Smooth muscle cell (in vitro differentiated cells): ENCODE measurements around the gene FOCAD. TPM values are rescaled to one million over a fixed set of nuclear protein-coding genes. Genes with fewer than 3 reads are reported as not detected.
"Not testable (repeated sequence)": the region's sequence is repeated elsewhere in the genome, so short reads cannot be mapped to it uniquely, and the experiment has no call there.

Experiments used
- DNase-seq: peaks from one replicate; lab custom pipeline; 2025; ENCODE audit not compliant: unreplicated experiment; lab: John Stamatoyannopoulos, UW
- H2AFZ ChIP-seq: fragments of 200-600 bp; sonication (generic); 2 replicates; pipeline ENCODE4 v1.6.0; 2016; ENCODE audit warnings: antibody characterized with exemption, low read depth, mild to moderate bottlenecking
- H3F3A ChIP-seq: fragments of 200-600 bp; sonication (generic); 2 replicates; pipeline ENCODE4 v1.6.0; 2017; ENCODE audit warnings: antibody characterized with exemption, low read depth
- H3K27ac ChIP-seq: fragments of 200-600 bp; sonication (generic); 2 replicates; pipeline ENCODE4 v1.5.1; 2016; ENCODE audit warnings: low read depth, mild to moderate bottlenecking
- H3K27me3 ChIP-seq: fragments of 200-600 bp; sonication (generic); 2 replicates; pipeline ENCODE4 v1.6.1; 2016; ENCODE audit warnings: low read depth, mild to moderate bottlenecking
- H3K36me3 ChIP-seq: fragments of 200-600 bp; sonication (generic); 2 replicates; pipeline ENCODE4 v1.5.1; 2016; ENCODE audit warnings: low read depth
- H3K4me1 ChIP-seq: fragments of 200-600 bp; sonication (generic); 2 replicates; pipeline ENCODE4 v1.5.1; 2016; ENCODE audit warnings: low read depth
- H3K4me2 ChIP-seq: fragments of 200-600 bp; sonication (generic); 2 replicates; pipeline ENCODE4 v1.6.0; 2016; ENCODE audit warnings: mild to moderate bottlenecking
- H3K4me3 ChIP-seq: fragments of 200-600 bp; sonication (generic); 2 replicates; pipeline ENCODE4 v1.5.1; 2016; ENCODE audit warnings: mild to moderate bottlenecking
- H3K79me2 ChIP-seq: fragments of 200-600 bp; sonication (generic); 2 replicates; pipeline ENCODE4 v1.6.0; 2016; ENCODE audit warnings: low read depth, mild to moderate bottlenecking
- H3K9ac ChIP-seq: fragments of 200-600 bp; sonication (generic); 2 replicates; pipeline ENCODE4 v1.6.0; 2016; ENCODE audit warnings: low read depth
- H3K9me3 ChIP-seq: fragments of 200-600 bp; sonication (generic); replicated peaks from 2 replicates; pipeline ENCODE4 v1.5.1; 2016; ENCODE audit warnings: low read depth
- H4K20me1 ChIP-seq: fragments of 200-600 bp; sonication (generic); 2 replicates; pipeline ENCODE4 v1.6.0; 2016; ENCODE audit warnings: low read depth
- WGBS: methylation state at CpG from one replicate; pipeline ENCODE4 v1.1.7; 2016; ENCODE audit warnings: low lambda C conversion rate; 5-methylcytosine and 5-hydroxymethylcytosine counted together
- polyA plus RNA-seq: library from polyadenylated mRNA; unstranded; fragments of >200 nt; fragmentation: Nextera tagmentation; extraction: Ambion mirVana; gene quantifications from 2 replicates; pipeline ENCODE4 v1.2.1, GENCODE V29; 2016
- total RNA-seq: library from RNA; depleted of rRNA; stranded (reverse); fragments of >200 nt; gene quantifications from 2 replicates; pipeline ENCODE4 v1.2.3, GENCODE V29; 2014
- TF ChIP-seq, protein P1 (sequence below): fragments of 200-600 bp; sonication (generic); IDR thresholded peaks from 2 replicates; pipeline ENCODE4 v1.5.1; 2017; ENCODE audit warnings: borderline replicate concordance, mild to moderate bottlenecking, antibody characterized with exemption; ENCODE audit not compliant: insufficient read depth, poor library complexity, severe bottlenecking

Gene FOCAD
- total and polyA plus RNA-seq, 2 experiments from 2014 or later, result 31.0 to 106 TPM

DNA sequence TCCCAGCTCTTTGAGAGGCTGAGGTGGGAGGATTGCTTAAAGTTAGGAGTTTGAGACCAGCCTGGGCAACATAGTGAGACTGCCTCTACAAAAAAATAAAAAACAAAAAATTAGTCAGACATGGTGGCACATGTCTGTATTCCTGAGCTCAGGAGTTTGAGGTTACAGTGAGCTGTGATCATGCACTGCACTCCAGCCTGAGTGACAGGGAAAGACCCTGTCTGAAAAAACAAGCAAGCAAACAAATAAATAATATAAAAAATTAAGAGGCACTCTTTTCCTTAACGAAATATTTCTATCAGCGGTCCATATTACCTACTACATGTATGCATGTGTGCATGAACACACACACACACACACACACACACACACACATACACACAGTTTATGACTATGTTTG, 20.9 kb upstream of the FOCAD start:
- 98% methylated on average over 2 of the region's 2 CpGs for WGBS
- Histone ChIP-seq H3K9ac (no peak overlapping the region), H3K4me2 (no peak overlapping the region), H3K36me3 (no peaks in the 10 kb centered on the region), H3K4me3 (no peak overlapping the region), H3K9me3 (no peaks in the 10 kb centered on the region), H3K4me1 (peaks cover 47% of the 10 kb centered on the region), H3F3A (no peaks in the 10 kb centered on the region), H3K79me2 (peaks cover 73% of the 10 kb centered on the region), H4K20me1 (peaks cover 19% of the 10 kb centered on the region), H3K27ac (no peak overlapping the region), H2AFZ (no peak overlapping the region), H3K27me3 (no peaks in the 10 kb centered on the region)
- DNase-seq, result no peak
- TF ChIP-seq, protein P1, sequence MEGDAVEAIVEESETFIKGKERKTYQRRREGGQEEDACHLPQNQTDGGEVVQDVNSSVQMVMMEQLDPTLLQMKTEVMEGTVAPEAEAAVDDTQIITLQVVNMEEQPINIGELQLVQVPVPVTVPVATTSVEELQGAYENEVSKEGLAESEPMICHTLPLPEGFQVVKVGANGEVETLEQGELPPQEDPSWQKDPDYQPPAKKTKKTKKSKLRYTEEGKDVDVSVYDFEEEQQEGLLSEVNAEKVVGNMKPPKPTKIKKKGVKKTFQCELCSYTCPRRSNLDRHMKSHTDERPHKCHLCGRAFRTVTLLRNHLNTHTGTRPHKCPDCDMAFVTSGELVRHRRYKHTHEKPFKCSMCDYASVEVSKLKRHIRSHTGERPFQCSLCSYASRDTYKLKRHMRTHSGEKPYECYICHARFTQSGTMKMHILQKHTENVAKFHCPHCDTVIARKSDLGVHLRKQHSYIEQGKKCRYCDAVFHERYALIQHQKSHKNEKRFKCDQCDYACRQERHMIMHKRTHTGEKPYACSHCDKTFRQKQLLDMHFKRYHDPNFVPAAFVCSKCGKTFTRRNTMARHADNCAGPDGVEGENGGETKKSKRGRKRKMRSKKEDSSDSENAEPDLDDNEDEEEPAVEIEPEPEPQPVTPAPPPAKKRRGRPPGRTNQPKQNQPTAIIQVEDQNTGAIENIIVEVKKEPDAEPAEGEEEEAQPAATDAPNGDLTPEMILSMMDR, result no peak

DNA sequence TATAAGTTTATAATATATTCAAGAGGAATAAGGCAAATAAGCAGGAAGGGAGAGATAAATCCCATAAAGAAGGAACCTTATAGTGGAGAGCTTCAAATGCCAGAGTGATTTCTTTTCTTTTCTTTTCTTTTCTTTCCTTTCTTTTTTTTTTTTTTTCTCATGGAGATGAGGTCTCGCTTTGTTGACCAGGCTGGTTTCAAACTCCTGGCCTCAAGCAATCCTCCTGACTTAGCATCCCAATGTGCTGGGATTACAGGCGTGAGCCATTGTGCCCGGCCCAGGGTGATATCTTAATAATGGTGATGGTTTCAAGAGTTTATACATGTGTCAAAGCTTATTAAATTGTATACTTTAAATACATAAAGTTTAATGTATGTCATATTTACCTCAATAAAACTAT, 19.6 kb upstream of the FOCAD start:
- 83% methylated on average over 3 of the region's 3 CpGs for whole genome bisulfite sequencing
- Histone ChIP-seq H4K20me1 (peaks cover 25% of the 10 kb centered on the region), H3K4me2 (no peak overlapping the region), H3K27me3 (no peaks in the 10 kb centered on the region), H2AFZ (no peak overlapping the region), H3K27ac (no peak overlapping the region), H3F3A (no peaks in the 10 kb centered on the region), H3K79me2 (peaks cover 64% of the 10 kb centered on the region), H3K4me3 (no peak overlapping the region), H3K9ac (no peak overlapping the region), H3K9me3 (no peaks in the 10 kb centered on the region), H3K4me1 (peaks cover 40% of the 10 kb centered on the region), H3K36me3 (no peaks in the 10 kb centered on the region)
- TF ChIP-seq, protein P1, result no peak
- DNase-seq, result no peak

DNA sequence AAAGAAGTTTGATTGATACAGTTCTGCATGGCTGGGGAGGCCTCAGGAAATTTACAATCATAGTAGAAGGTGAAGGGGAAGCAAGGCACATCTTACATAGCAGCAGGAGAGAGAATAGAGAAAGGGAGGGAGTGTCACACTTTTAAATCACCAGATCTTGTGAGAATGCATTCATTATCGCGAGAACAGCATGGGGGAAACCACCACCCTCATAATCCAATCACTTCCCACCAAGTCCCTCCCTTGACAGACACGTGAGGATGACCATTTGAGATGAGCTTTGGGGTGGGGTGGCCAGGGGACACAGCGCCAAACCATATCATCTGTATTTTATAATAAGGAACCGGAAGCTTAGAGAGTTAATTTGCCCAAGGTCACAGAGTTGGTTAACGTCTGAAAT, 13.7 kb upstream of the FOCAD start:
- Histone ChIP-seq H3K27me3 (no peaks in the 10 kb centered on the region), H3K27ac (no peak overlapping the region), H3K9ac (no peak overlapping the region), H4K20me1 (peaks cover 23% of the 10 kb centered on the region), H3K4me1 (peaks cover 10% of the 10 kb centered on the region), H3K4me2 (no peak overlapping the region), H3F3A (no peaks in the 10 kb centered on the region), H3K79me2 (peaks cover 28% of the 10 kb centered on the region), H3K9me3 (no peaks in the 10 kb centered on the region), H3K4me3 (no peak overlapping the region), H2AFZ (no peak overlapping the region), H3K36me3 (no peaks in the 10 kb centered on the region)
- TF ChIP-seq, protein P1, result no peak
- WGBS, result 82% methylated on average over 6 of the region's 6 CpGs
- DNase-seq, result no peak

DNA sequence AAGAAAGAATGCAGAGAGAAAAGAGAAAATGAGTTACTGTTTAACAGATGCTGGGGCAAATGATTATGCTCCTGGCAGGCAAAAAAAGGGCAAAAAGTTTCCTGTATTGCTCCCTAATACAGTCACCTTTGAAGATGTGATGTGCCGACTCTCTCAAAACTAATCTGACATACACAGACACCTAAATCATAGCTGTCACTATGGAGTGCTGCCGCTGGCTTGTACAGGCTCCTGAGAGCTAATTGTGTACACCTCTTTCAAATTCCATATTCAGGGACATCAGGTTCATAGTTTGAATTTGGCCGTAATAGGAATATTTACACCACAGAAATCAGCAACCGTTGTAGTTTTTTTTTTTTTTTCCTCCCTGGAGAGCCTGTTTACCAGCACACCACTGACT, 12.4 kb upstream of the FOCAD start:
- no peak for DNase-seq
- H2AFZ ChIP-seq, result no peak overlapping the region
- no peaks in the 10 kb centered on the region for H3F3A ChIP-seq
- no peak overlapping the region for H3K4me3 ChIP-seq
- peaks cover 10% of the 10 kb centered on the region for H3K4me1 ChIP-seq
- H3K27ac ChIP-seq, result no peak overlapping the region
- TF ChIP-seq, protein P1, result no peak
- no peak overlapping the region for H3K9ac ChIP-seq
- H3K27me3 ChIP-seq, result no peaks in the 10 kb centered on the region
- H3K36me3 ChIP-seq, result no peaks in the 10 kb centered on the region
- 92% methylated on average over 4 of the region's 4 CpGs for WGBS
- peaks cover 23% of the 10 kb centered on the region for H4K20me1 ChIP-seq
- peaks cover 21% of the 10 kb centered on the region for H3K79me2 ChIP-seq
- H3K9me3 ChIP-seq, result no peaks in the 10 kb centered on the region
- H3K4me2 ChIP-seq, result no peak overlapping the region

DNA sequence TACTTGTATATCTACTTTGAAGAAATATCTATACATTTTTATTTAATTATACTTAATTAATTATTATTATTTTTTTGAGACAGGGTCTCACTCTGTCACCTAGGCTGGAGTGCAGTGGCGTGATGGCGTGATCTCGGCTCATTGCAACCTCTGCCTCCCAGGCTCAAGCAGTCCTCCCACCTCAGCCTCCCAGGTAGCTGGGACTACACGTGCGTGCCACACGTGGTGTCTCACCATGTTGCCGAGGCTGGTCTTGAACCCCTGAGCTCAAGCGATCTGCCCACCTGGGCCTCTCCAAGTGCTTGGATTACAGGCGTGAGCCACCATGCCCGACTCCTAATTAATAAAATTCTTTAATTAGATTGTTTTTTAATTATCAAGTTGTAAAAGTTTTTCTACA, 10.5 kb upstream of the FOCAD start:
- not testable (repeated sequence) for H3K36me3 ChIP-seq, H3K9me3 ChIP-seq, H3K4me2 ChIP-seq, H3F3A ChIP-seq, H3K79me2 ChIP-seq, H3K4me1 ChIP-seq, H3K9ac ChIP-seq, H2AFZ ChIP-seq, H3K27ac ChIP-seq, H3K4me3 ChIP-seq, H3K27me3 ChIP-seq, DNase-seq
- 95% methylated on average over 10 of the region's 10 CpGs for WGBS
- H4K20me1 ChIP-seq, result peaks cover 13% of the 10 kb centered on the region
